Adrenal gland (tissue), 12 donors: Measurements from ENCODE around the gene KDM4B. TPM values are rescaled to one million over a fixed set of nuclear protein-coding genes. Genes with fewer than 3 reads are reported as not detected.

Source experiments
- DNase-seq, 7 donors: peaks; one replicate each; pipeline ENCODE4 v3.0.0-alpha.2; 2019 to 2020
- H3K27ac ChIP-seq, 5 donors: fragments of 200-600 bp; sonication (generic) in 4 of 5; 1 replicate in 3 of 5; 2 replicates in 2 of 5; pipeline versions ENCODE4 v1.5.1 to v1.8.0; 2016 to 2020; ENCODE audit warnings: mild to moderate bottlenecking in 1 of 5
- H3K27me3 ChIP-seq: fragments of 200-600 bp; 2 replicates; pipeline ENCODE4 v1.8.0; 2021
- H3K36me3 ChIP-seq, 2 donors: fragments of 200-600 bp; replicated peaks in 1 of 2; 1 replicate in 1 of 2; 2 replicates in 1 of 2; pipeline versions ENCODE4 v1.5.1 to v1.8.0; 2018 to 2022
- H3K4me1 ChIP-seq, 2 donors: fragments of 200-600 bp; replicated peaks in 1 of 2; 1 replicate in 1 of 2; 2 replicates in 1 of 2; pipeline versions ENCODE4 v1.5.1 to v1.8.0; 2018 to 2021
- H3K4me3 ChIP-seq, 4 donors: fragments of 200-600 bp; sonication (generic) in 3 of 4; one replicate each; pipeline ENCODE4 v1.5.1; 2016 to 2018
- H3K9me3 ChIP-seq, 3 donors: fragments of 200-600 bp; sonication (generic) in 1 of 3; replicated peaks in 1 of 3; 1 replicate in 2 of 3; 2 replicates in 1 of 3; pipeline versions ENCODE4 v1.5.1 to v1.8.0; 2016 to 2021
- CTCF ChIP-seq, 6 experiments: fragments of 450-650 bp in 4 of 6; fragments of 200-600 bp in 2 of 6; sonication (generic) in 1 of 6; IDR thresholded peaks; 1 replicate in 5 of 6; 2 replicates in 1 of 6; pipeline versions ENCODE4 v1.5.1 to v1.8.0; 2016 to 2021; ENCODE audit warnings: antibody characterized with exemption in 6 of 6, mild to moderate bottlenecking in 2 of 6, moderate library complexity in 1 of 6
- POLR2A ChIP-seq, 2 donors: fragments of 450-650 bp; IDR thresholded peaks; one replicate each; pipeline ENCODE4 v1.6.1; 2017; ENCODE audit warnings: antibody characterized with exemption in 2 of 2, mild to moderate bottlenecking in 2 of 2, moderate library complexity in 1 of 2
- WGBS, 4 donors: extraction: QIAGEN DNeasy Blood & Tissue Kit in 2 of 4; methylation state at CpG; one replicate each; pipeline versions ENCODE4 v1.1.5 to v1.1.7; 2013 to 2017; 5-methylcytosine and 5-hydroxymethylcytosine counted together
- intact Hi-C, 2 donors: fragments of 100-400 bp; cut with DNase I; formaldehyde crosslinking; loops; one replicate each; pipeline versions ENCODE4 v1.14.1 to v1.15.0; 2022 to 2023
- polyA plus RNA-seq, 3 donors: library from polyadenylated mRNA; stranded (reverse); fragments of 200-250 nt in 2 of 3; fragments of 350-450 nt in 1 of 3; fragmentation: Illumina TruSeq in 1 of 3; extraction: RNeasy Lipid Tissue Mini Kit (QIAGEN cat#74804) in 1 of 3; gene quantifications; one replicate each; pipeline ENCODE4 v1.2.3, GENCODE V29; 2013 to 2014
- total RNA-seq, 9 donors: library from RNA; depleted of rRNA in 4 of 9; stranded (reverse); fragments of >200 nt in 4 of 9; fragments of 120-200 nt in 1 of 9; fragmentation: NEBNext Ultra II Directional in 1 of 9; extraction: Animal tissue kit (Norgen Biotek cat#: 25700) in 1 of 9; gene quantifications; one replicate each; pipeline versions ENCODE4 v1.1.0 to v1.2.4, GENCODE V29; 2013 to 2023
- donor health status: healthy with polysubstance abuse.
- donor health status: Bipolar disorder and iron deficiency.
- donor health status: DM: yes; HTN: yes; CAD: no.
- donor health status: DM: no; HTN: no; CAD: no.
- donor health status: DM: no; HTN: no; CAD: no.
- donor health status: DM: yes; HTN: yes; CAD: no.

KDM4B gene
- total and polyA plus RNA-seq, 12 donors: 9.8 to 65.1 (median 39.9) TPM

GRCh38 chr19:4988770-4989251 is 19.9 kb downstream of the KDM4B start:
- Histone ChIP-seq H3K4me3 (peak overlapping the region in 1 of 4 donors; percentile 3), H3K9me3 (no peaks in the 10 kb centered on the region), H3K27ac (peak overlapping the region; percentile 60 to 88 (median 83)), H3K4me1 (peaks cover 19 to 55% of the 10 kb centered on the region in 2 donors), H3K36me3 (no peaks in the 10 kb centered on the region), H3K27me3 (no peaks in the 10 kb centered on the region)
- intact Hi-C loops: no loop called here
- WGBS, 4 donors: 28 to 42% (median 38%) methylated on average over 9 to 13 of the region's 13 CpGs
- TF ChIP-seq CTCF (IDR thresholded peaks at IDR 0.05) (no peak), POLR2A (IDR thresholded peaks at IDR 0.05) (peak in 1 of 2 donors; percentile 34)
- peak; percentile 59 to 91 (median 88) for DNase-seq

DNA sequence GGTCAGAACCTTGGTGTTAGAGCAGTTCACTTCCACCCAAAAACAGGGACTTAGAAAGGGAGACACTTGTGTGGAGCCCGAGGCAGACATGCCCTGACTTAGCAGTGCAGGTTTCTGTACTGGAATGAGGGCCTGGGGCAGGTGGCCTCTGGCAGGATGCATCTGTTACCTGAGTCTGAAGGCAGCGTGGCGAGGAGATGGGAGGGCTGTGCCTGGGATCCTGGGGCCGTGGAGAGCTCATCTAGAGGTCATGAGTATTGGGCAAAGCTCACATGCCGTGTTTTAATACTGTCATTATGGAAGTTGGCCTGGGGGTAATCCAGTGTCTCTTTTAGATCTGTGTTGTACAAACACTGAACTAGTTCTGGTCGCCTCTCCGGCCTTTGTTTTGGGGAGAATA is 21.4 kb downstream of the KDM4B start:
- Histone ChIP-seq H3K36me3 (no peaks in the 10 kb centered on the region), H3K4me1 (peaks cover 19 to 46% of the 10 kb centered on the region in 2 donors), H3K27me3 (no peaks in the 10 kb centered on the region), H3K4me3 (no peak overlapping the region), H3K9me3 (no peaks in the 10 kb centered on the region), H3K27ac (peak overlapping the region in 4 of 5 donors; percentile 6 to 84 (median 68))
- TF ChIP-seq CTCF (IDR thresholded peaks at IDR 0.05): no peak
- TF ChIP-seq POLR2A (IDR thresholded peaks at IDR 0.05): no peak
- WGBS, 4 donors: 78 to 97% (median 88%) methylated on average over 3 to 7 of the region's 7 CpGs
- DNase-seq: no peak
- intact Hi-C loops: no loop called here

DNA sequence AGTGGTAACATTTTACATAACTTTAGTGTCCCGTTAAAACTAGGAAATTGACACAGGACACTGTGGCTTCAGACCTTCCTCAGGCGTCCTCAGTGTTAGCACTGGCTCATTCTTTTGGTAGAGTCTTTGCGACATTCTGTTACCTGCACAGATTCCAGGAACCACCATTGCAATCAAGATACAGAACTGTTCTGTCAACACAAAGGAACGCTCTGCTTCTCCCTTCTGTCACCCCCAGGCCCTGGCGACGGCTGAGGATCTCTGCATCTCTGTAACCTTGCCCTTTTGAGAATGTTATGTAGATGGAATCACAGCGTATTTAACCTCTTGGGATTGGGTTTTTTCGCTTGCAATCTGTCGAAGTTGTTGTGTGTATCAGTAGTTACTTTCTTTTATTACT is 22.6 kb downstream of the KDM4B start:
- H3K4me1 ChIP-seq: peaks cover 19 to 43% of the 10 kb centered on the region in 2 donors
- intact Hi-C loops: no loop called here
- 49 to 62% (median 52%) methylated on average over 9 of the region's 9 CpGs for WGBS, 4 donors

More for the DNA sequence above, 22.6 kb downstream of the KDM4B start:
- peaks cover 0 to under 1% of the 10 kb centered on the region in 2 donors for H3K36me3 ChIP-seq
- no peak for TF ChIP-seq CTCF (IDR thresholded peaks at IDR 0.05)
- TF ChIP-seq POLR2A (IDR thresholded peaks at IDR 0.05): no peak
- peak in 2 of 7 donors; percentile 33 to 65 for DNase-seq
- no peaks in the 10 kb centered on the region for H3K9me3 ChIP-seq
- H3K4me3 ChIP-seq: no peak overlapping the region
- H3K27me3 ChIP-seq: no peaks in the 10 kb centered on the region
- peak overlapping the region; percentile 36 to 84 (median 65) for H3K27ac ChIP-seq
